A549 treated with AZD2906 at 1 μM for 4 hours (cell line): ENCODE data around the gene KRT5. TPM values are rescaled to one million over a fixed set of nuclear protein-coding genes. Genes with fewer than 3 reads are reported as not detected.

Experiments
- total RNA-seq: library from RNA; stranded (reverse); fragments of 200-300 nt; extraction: Qiagen RNA extraction; gene quantifications from 5 replicates; pipeline ENCODE4 v1.2.3, GENCODE V29; 2022

Gene KRT5
- total RNA-seq = 0.52 to 0.72 TPM (median 0.62 TPM) in 5 replicates

DNA sequence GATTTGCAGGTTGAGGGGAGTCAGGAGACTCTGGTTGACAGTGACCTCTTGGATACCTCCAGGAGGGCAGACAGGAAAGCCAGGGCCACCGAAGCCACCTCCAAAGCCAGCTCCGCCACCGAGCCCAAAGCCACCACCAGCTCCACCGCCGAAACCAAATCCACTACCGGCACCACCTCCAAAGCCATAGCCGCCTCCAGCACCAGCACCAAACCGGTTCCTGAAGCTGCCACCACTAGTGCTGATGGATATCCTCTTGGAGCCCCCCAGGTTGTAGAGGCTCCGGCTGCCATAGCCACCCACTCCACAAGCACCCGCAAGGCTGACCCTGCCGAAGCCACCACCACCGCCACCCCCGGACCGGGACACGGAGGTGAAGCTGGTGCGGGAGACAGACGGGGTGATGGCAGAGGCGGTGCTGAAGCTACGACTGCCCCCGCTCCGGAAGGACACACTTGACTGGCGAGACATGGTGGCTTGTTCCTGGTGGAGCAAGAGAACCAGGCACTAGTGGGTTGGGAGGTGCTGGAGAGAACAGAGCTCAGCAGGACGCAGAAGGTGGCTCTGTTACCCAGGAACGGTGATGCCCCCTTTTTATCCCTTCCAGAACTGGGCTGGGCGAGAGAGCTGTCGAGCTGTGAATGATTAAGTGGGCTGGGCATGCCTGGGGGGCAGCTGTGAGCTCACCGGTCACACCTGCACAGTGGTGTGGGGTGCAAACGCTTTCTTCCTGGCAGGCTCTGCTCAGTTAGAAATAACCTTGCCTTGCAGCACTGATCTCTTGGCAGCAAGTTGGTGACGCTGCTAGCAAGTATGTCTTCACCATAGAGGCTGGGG is at the start of gene KRT5:
Gene KRT5 (minus strand): TSS at position 569 of the 837 bp plus-strand sequence. CDS start 98 bp downstream, at position 471.

DNA sequence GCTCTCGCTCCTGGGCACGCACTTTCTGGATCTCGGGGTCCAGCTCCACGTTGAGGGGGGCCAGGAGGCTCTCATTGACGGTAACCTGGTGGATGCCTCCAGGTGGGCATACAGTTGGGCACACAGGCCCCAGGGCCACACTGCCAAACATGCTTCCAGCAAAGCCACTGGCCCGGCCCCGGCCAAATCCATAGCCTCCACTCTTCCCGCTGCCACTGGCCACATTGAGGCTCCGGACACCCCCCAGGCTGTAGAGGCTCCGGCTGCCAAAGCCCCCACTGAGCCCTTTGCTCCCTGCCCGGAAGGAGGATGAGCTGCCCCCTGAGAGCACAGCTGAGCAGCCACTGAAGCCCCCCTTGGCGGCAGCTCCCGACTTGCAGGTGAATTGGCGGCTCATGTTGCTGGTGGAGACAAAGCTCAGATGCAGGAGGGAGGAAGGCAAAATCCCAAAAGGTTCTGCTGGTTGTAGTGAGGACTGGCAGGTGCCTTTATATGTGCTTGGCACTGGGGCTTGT is 32.5 kb upstream of the KRT5 start, which contains the start of gene KRT71:
Gene KRT71 (minus strand): TSS at position 465 of the 515 bp plus-strand sequence. CDS start 68 bp downstream, at position 397.

DNA sequence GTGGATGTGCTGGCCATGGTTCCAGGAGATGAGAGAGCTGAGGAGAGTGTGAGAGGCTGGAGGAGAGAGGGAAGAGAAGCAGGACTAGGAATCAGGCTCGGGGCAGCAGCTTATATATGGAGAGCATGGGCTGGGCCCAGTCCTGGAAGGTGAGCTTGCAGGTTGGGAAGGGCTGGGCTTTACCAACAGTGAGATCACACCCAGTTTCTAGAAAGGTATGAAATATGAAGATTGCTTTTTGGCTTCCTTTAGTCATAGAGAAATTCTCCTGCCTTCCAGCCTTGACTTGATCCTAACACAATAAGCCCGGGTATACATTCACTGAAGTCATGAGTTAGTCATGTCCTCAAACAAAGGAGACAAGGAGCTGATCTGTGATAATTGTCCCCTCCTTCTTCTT is 27.0 kb downstream of the KRT5 start, which contains the start of gene KRT6A:
Gene KRT6A (minus strand): TSS at position 86 of the 400 bp plus-strand sequence. CDS start 69 bp downstream, at position 17.

DNA sequence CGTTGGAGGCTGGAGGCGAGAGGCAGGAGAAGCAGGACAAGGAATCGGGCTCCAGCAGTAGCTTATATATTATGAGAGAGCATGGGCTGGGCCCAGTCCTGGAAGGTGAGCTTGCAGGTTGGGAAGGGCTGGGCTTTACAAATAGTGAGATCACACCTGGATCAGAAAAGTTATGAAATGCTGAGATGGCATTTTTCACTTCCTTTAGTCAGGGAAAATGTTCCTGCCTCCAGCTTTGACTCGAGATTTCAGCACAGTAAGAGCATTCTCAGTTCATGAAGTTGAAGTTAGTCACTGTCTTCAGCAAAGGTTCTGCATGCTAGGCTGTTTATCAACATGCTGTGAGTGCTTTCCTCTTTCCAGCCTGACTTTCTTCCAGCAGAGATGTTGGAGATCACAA is 46.4 kb downstream of the KRT5 start, which contains the start of gene KRT6C:
Gene KRT6C (minus strand): TSS at position 38 of the 400 bp plus-strand sequence. CDS start 68 bp downstream, outside the sequence.

Other genes with a start within 250 kb of the KRT5 start
- gene KRT86, start 245.7 kb downstream of the KRT5 start, total RNA-seq = 30.0 to 47.3 TPM (median 45.3 TPM) in 5 replicates
- gene KRT81, start 228.9 kb downstream of the KRT5 start, total RNA-seq = 3,224 to 4,157 TPM (median 4,024 TPM) in 5 replicates
- gene KRT83, start 199.0 kb downstream of the KRT5 start, total RNA-seq = 3.3 to 6.3 TPM (median 5.5 TPM) in 5 replicates
- 0.05 to 0.10 TPM in 2 of 5 replicates, not detected in the others for gene KRT85, start 152.9 kb downstream of the KRT5 start, total RNA-seq
- gene KRT84, start 134.7 kb downstream of the KRT5 start, total RNA-seq = not detected in 5 replicates
- gene KRT82, start 114.1 kb downstream of the KRT5 start, total RNA-seq = not detected in 5 replicates
- 0.09 to 0.17 TPM (median 0.11 TPM) in 4 of 5 replicates, not detected in the other for gene KRT75, start 86.0 kb downstream of the KRT5 start, total RNA-seq
- gene KRT6B, start 68.2 kb downstream of the KRT5 start, total RNA-seq = 0.05 to 0.07 TPM in 2 of 5 replicates, not detected in the others
- gene KRT6C, start 46.6 kb downstream of the KRT5 start, total RNA-seq = not detected in 5 replicates
- gene KRT6A, start 27.1 kb downstream of the KRT5 start, total RNA-seq = 10.0 to 14.8 TPM (median 12.1 TPM) in 5 replicates
- gene KRT71, start 32.8 kb upstream of the KRT5 start, total RNA-seq = 0.02 to 0.09 TPM (median 0.05 TPM) in 3 of 5 replicates, not detected in the others
- 0.02 to 0.03 TPM in 2 of 5 replicates, not detected in the others for gene KRT74, start 53.4 kb upstream of the KRT5 start, total RNA-seq
- 0.05 TPM in 1 of 5 replicates, not detected in the others for gene KRT72, start 81.1 kb upstream of the KRT5 start, total RNA-seq
- not detected in 5 replicates for gene KRT73, start 98.2 kb upstream of the KRT5 start, total RNA-seq
- gene KRT2, start 131.8 kb upstream of the KRT5 start, total RNA-seq = 0.03 TPM in 1 of 5 replicates, not detected in the others
- gene KRT1, start 160.0 kb upstream of the KRT5 start, total RNA-seq = not detected in 5 replicates
- gene KRT77, start 183.1 kb upstream of the KRT5 start, total RNA-seq = not detected in 5 replicates